ENCODE results near the gene RENBP.

The RENBP gene

DNA sequence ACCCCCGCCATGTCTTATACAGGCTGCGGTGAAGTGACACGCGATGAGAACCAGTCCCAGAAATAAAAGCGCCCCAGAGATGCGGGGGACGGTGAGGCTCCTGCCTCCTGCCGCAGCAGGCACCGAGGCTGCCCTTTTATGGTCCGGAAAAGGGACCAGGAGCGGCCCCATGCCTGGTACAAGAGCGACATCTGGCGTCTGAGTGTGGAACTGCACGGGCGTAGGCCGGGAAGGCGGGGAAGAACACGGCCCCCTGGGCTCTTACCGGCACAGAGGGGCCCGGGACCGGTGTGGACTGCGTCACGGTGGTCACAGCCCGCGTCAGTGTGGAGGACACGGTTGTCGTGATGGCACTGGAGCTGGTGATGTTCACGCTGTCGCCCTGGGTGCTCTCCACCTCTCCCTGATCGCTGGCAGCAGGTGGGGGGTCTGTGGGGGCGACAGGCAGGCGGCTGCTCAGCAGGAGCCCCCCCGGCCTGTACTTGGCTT is 8.9 kb upstream of the RENBP start:
- DNase-seq, result peak; percentile 74

DNA sequence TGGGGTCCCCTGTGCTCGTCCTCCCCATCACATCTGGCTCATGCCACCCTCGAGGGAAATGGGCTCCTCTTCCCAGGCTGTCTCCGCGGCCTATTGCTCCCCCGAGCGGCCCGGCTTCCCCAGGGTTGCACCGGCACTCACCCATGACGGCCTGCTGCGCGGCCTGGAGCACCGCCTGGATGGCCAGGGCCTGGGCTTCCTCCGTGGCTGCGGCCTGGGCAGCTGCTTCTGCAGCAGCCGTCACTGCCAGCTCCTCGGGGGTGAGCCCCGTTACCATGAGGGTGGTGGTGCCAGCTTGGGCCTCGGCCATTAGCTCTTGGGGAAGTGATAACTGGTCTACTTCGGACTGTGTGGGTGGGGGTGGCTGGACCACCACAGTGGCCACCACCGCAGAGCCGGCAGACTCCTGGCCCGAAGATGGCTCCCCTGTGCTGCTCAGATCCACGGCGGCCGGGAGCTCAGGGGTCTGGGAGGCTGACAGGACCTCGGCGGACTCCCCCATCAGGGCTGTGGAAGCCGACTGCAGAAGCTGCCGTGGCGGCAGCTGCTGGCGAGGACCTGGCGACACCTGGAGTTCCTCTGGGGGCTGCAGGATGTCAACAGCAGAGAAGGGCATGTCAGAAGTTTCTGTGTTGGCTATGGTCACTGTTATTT is 8.1 kb upstream of the RENBP start:
- no peak for DNase-seq

DNA sequence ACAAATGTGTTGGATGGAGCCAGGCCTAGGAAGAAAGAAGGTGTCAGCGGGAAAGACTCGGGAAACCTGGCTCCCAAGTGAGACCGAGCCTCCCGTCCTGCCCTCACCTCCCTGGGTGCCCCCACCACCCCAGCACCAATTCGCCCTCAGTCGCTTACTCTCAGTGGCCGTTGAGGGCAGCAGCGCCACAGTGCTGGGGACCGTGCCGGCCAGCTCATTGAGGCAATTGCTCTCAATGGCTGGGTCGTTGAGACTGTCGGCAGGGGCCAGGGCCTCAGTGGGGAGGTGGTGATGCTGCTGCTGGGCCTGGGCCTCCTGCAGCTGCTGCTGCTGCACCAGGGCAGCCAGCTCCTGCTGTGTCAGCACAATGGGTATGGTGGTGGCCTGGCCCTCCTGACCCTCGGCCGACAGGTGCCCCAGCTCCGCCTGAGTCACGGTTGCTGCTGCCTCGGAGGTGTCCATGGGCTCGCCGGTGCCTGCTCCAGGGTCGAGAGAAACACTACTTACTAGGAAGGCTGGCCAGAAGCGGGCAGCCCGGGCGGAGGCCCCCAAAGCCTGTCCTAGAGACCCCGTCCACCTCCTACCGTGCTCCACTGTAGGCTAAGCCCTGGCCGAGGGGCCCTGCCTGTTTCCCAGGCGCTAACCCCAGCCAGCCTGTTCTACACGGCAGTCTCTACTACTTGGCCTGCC is 7.4 kb upstream of the RENBP start:
- no peak for DNase-seq

DNA sequence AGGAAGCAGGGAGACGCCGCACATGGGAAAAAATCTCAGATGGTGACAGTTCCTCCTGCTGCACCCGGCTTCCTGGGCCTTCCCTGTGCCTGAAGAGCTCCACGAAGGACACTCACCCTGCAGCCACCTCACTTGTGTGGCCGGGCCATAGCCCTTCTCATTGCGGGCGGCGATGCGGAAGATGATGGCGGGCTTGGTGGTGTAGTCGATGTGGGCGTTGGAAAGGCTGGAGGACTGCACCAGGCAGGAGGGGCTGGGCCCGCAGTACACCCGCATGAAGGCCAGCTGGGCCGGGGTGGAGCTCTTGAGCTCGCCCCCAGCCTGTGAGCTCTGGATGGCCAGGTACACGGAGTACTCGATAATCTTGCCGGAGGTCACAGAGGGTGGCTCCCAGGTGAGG is 5.7 kb upstream of the RENBP start:
- DNase-seq, result no peak

DNA sequence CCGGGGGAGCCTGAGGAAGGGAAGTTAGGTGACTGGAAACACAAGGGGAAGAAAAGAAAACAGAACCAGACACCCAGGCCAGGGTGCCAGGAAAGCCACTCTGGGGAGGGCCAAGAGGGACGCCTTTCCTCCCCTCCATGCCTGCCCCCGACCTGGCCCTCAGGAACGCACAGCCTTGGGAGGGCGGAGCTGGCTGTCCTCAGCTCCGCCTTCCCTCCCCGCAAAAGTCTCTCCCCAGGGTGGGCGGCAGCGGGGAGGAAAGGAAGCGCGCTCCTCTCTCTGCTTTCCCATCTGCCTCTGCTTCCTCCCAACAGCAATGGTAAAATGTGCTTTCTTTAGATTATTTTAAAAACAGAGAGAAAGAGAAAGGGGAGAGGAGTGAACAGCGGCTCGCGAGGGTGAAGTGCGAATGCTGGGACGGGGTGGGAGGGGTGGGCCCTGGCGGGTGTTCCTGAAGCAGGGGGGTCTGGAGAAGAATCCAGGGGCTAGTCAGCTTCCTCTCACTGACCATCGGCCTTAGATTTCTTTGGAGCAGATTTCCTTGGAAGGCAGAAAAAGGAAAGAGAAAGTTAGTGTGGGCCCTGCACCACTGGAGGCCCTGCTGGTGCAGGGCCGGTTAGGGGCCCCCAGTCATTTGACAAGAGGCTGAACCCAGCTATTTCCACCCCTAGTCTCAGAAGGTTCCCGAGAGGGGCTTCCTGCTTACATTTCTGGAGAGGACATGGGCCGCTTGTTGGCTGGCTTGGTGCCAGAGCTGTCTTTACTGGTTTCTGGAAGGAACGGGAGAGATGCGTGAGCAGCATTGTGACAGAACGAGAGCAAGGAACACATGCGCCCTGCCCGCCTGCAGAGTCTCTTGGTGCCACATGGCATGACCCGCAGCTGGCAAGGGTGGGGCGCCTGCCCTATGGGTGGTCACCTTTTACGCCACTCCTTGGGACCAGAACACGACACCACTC is 4.7 kb upstream of the RENBP start:
- no peak for DNase-seq

DNA sequence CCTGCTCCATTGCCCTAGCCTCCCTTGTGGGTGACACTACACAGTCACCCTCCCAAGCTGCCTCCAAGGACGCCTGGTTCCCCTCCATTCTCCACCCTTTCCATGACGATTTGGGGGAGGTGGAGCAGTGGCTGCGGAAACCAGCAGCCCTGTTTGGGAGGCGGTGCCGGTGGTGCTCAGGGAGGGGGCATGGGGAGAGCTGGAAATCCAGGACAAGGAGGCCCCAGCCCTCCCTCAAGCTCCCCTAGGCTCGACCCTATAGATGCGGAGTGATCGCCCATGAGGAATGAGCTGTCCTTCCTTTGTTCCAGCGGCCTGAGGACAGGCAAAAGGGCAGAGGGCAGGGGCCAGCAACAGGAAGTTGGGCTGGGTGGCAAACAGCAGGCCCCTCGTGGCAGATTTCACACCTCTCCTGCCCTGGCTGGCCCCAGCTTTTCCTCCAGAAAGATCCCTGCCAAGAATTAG is 3.6 kb upstream of the RENBP start:
- no peak for DNase-seq

DNA sequence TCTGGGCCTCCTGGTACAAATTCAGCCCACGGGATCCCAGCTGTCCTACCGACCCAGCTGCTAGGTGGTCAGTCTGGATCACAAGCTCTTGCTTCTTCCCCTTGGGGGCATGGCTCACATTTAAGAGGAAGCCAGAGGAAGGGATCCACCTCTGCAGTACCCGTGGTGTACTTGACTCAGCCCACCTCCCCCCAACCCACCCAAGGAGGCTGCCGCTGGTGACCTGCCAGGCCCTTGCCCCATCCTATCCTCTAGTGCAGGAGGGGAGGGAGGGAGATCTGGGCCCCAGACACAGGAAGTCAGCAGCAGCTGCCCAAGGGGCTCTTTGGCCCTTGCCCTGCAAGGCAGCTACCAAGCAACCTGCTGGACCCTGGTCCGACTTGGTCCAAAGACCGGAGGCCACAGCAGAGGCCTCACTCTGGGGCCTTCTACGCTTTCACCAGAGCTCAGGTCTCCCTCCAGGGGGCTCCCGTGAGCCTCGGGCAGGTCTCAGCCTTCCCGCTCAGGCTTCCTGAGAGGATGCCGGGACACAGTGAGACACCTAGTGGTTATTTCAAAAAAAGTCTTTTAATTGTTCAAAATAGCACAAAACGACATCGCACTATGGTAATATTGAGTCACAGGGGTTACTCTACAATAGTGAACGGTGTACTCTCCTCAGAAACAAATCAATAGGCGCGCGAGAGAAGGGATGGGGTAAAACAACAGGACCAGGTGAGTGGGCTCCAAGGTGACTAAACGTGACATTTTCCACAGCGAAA is 2.7 kb upstream of the RENBP start:
- DNase-seq, result peak; percentile 77

DNA sequence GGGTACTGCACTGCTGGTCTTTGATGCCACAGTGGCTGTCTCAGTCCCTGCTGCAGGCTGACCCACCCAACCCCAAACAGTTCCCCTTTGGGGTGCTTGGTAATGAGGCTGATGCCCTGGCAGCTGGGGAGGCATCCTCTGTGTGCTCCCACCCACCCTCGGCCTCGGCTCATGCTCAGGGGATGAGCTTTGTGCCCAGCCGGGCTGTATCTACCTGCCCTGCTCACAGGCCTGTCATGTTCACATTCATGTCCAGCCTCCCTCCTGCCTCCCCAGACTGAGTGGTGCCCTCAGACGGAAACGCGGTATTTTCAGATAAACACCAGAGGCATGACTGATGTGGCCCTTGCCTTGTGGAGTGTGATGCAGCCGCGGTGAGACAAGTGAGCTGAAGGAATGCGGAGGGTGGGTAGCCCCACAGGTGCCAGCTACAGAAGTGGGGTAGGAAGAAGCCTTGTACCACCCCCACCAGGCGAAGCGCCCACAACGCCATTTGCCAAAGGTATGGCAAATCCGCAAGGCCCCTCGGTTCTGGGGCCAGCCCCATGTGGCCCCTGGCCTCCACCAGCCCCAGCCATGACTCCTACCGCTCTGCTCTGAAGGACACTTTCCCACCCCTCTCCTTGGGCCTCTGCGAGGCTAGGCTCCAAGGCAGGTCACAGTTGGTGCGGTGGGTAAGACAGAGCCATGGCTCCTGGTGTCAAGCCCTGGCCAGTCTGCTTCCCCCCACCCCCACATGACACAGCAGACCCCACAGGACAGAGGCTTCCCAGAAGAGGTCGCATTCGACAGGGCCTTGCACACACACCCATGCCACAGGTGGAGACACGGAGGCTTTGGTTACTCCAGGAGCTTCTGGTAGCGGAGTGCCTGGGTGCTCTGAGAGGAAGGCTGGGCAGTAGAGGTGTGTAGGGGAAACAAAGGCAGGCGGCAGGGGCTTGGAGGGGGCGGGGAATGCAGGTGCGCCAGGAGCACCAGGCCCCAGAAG is 1.8 kb upstream of the RENBP start:
- DNase-seq, result no peak

DNA sequence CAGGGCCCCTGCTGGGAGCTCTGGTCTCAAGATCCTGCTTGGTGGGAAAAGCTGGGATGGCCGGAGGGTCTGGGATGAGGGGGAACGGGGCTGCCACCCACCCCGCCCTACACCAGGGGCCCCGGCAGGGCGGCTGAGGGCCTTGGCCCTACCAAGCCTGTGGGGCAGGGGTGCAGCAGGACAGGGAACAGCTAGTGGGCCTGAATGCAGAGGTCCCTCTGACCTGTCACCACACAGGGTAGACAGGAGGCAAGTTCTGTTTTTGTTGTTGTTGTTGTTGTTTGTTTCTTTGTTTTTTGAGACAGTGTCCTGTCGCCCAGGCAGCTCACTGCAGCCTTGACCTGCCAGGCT is 332 bp upstream of the RENBP start:
- no peak for DNase-seq

DNA sequence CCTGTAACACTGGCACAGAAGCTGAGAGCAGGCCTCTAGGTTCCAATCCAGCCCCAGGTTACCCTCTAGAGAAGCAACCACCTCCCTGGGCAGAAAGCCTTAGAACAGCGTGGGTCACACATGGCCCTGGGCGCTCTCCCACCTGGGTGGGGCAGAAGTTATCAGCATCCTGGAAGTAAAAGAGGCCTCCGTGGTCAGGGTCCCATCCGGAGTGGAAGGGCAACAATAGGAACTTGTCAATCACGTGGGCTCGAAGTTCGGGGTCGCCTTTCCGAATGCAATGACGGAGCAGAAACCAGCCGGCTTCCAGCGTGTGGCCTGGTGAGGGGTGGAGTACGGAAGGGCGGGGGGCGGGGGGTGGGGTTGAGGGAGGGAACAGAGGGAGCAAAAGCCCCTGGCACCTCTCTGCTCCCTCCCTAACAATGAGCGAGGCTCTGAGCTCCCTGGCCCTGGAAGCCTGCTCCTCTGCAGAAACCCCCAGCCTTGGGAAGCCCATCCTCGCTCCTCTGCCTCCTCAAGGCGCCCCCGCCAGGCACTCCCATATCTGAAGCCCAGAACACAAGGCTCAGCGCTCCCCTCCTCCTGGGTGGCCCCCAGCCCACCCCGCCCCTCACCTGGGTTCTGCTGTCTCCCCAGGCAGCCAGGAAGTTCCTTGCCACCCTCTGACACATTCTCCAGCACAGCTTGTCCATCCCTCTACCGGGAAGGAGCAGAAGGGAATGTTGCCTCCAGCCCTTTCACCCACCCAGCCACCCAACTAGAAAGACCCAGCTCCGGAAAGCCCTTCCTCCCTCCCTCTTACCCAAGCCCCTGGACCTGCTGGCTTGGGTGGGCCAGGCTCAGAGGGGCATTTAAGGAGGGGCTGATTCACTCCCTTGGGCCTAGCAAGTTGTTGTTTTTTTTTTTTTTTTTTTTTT is 2.8 kb downstream of the RENBP start:
- DNase-seq, result no peak

DNA sequence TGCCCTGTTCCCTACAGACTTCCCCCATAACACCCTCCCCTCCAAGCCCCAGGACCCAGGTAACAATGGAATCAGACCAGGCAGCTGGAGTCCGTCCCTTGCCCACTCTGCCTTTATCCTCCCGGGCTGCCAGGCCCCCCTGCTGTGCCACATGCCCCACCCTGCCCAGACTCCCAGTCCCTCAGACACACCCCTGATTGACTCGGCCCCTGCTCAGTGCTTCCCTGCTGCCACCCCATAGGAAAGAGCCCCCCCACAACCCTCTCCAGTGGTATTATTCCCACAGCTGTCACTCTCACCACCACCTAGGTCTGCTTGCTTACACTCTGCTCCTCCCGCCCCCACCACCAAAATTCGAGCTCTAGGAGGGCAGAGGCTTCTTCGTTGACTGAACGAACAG is 4.9 kb downstream of the RENBP start:
- DNase-seq, result no peak

DNA sequence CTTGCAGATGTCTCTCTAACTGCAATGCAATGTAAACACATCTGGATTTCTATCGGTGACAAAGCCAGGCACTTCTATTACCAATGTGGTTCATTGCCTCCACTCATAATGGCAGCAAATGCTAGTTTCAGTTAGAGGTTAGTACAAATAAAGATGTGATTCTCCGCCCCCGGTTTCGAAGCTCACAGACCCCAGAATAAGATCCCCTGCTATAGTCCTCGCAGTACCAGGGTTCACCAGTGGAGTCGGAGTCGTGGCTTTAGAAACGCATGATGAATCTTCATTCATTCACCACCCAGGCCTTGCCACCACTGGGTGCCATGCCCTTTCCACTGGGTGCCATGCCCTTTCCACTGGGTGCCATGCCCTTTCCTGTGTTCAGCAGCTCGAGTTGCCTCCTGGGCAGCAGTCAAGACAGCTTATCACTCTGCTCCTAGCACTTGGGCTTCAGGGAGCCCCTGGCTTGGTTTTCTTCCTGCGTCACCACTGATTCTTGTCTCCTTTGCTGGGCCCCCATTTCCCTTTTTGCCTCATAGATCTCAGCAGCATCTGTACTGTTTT is 6.1 kb downstream of the RENBP start:
- no peak for DNase-seq

DNA sequence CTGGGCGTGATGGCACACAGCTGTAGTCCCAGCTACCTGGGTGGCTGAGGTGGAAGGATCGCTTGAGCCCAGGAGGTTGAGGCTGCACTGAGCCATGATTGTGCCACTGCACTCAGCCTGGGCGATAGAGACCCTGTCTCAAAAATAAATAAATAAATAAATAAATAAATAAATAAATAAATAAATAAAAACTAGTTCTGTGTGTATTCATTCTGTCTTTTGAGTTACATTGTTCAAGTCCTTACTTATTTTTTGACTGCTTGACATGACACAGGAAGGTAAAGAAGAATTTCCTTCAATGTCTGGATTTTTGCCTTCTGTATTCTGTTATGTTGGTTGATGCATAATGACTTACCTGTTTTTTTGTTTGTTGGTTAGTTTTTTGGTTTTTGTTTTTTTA is 7.4 kb downstream of the RENBP start:
- DNase-seq, result no peak

DNA sequence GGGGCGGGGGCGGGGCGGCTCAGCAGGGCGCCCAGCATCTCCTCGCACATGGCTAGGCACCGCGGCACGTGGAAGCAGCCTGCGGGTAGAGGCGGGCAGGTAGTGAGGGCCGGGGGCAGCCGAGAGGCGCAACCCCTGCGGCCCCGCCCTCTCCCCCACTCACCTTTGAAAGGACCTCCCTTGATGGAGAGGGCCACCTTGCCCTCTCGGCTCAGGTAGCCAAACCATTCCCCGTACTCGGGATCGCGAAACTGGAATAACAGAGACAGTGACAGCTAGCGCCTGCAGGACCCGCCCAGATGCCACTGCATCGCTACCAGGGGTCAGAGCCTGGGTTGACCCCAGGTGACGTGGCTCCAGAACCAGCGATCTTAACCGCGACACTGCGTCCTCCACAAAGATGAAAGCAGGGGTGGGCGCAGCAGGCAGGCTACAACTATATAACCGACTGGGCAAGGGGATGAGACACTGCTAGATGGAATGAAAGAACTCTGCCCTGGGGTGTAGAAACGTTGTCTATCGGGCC is 9.1 kb downstream of the RENBP start:
- no peak for DNase-seq

DNA sequence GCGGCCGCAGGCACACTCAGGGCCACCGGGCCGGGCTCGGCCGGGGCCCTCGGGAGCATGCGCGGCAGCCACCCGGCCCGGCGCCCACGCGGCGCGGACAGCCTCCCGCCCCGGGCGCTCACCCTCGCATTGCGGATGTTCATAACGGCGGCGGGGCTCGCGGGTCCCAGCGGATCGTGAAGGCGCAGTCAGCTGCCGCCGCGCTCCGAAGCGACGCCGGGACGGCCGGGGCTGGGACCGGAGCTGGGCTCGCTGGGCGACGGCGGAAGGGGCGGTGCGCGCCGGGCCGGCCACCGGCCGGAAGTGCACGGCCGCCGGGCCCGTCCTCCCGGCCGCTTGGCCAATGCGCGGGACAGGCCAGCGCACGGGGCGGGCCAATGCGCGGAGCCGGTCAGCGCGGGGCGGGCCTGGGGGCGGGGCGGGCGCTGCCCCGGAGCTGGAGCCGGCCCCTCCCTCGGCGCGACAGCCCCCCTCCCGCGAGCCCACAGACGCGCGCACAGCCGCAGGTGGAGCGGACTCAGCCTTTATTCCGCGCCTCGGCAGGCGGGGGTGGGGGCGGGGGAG is 9.6 kb downstream of the RENBP start, which contains the start of gene NAA10:
NAA10 (minus strand) TSS at position 276 of the 564 bp plus-strand sequence; CDS start at position 143, 133 bp downstream.
- DNase-seq, result peak; percentile 44

DNA sequence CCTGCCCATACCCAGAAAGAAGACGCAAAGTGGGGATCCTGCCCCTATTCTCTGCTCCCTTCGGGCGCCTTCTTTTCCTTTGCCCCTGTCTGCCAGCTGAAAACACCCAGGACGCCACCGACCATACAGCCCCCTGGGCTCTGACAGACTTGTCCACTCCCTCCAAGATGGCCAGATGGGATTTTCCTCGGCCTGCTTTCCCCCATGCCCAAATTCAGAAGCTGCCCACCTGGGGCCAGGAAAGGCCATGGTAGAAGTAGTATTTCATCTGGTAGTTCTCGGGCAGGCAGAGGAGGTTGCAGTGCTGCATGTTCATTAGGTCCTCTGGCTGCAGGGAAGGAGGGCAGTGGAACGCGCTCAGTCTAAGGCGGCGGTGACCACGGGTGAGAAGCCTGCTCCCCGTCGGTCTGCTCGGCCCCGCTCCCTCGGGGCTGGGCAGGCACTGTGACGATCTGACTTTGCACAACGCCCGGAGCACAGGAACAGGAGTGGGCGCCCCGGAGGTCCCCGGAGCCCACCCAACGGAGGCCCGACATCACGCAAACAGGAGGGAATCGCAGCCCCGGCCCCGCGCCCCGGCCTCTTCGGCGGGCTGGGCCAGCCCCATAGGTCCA is 10.2 kb downstream of the RENBP start:
- no peak for DNase-seq

DNA sequence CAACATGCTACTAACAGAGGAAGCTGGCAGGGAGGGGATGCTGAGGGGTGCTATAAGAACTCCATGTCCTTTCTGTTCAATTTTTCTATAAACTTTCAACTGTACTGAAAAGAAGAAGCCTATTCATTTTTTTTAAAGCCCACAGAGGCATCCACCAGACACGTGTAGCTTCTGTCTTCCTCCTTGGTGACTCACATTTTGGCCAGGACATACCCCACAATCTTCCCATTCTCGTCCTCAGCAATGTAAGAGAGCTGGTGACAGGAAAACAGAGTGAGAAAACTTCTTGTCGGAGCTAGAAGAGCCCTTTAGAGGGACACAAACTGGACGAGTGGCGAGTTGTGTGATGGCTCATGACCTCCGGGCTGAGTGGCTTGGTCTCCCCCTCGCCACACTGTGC is 10.7 kb downstream of the RENBP start:
- no peak for DNase-seq

DNA sequence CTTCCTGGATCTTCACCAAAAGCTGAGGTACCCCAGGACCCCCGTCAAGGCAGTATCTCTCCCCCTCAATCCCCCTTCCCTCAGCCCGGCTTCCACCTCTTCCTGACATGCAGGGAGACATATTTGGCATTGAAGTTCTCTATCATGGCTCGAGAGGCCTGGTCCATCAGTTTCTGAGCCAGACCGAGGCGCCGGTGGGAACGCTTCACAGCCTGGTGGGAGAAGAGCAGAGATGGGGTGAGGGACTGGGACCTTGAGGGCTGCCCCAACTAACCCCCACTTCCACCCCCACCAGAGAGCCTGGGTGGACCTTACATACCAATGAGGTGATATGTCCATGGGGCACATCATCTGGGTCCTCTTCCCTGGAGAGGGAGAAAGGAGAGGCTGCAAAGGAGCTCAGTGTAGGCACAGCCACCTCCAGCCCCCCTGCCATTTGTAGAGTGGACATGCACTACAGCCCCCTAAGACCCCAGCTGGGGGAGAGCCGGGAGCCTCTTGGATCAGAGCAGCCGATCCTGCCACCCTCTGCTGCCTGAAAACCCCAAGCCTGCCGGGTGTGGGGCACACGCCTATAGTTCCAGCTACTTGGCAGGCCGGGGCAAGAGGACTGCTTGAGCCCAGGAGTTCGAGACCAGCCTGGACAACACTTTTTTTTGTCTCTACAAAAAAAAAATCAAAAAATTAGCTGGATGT is 12.1 kb downstream of the RENBP start:
- DNase-seq, result no peak

Measured in activated CD4-positive, alpha-beta T cell treated with anti-CD3 and anti-CD28 coated beads, Interleukin-2, amount 50 U/mL, for 1 hour (primary cell).